Activated CD4-positive, alpha-beta T cell treated with anti-CD3 and anti-CD28 coated beads, Interleukin-2, Interleukin-4, amounts not matched to agents 100 ng/mL and 50 ng/mL, durations not matched to agents 16 hours and 8 hours (primary cell): ENCODE data around the gene TMEM14C.
A peak's percentile ranks its signal among the peaks of the same experiment; 100 is the strongest.

Experiments
- DNase-seq: peaks from one replicate; pipeline ENCODE4 v3.0.0-alpha.2; 2020; ENCODE audit warnings: low spot score

Gene TMEM14C

GRCh38 chr6:10722820-10723566 lies at the start of gene TMEM14C:
TMEM14C (plus strand) TSS chr6:10723070; CDS start chr6:10724614, 1,544 bp downstream.
- peak; percentile 91 for DNase-seq

GRCh38 chr6:10676403-10676802 lies 46.5 kb upstream of the TMEM14C start:
- DNase-seq: no peak

GRCh38 chr6:10678456-10678855 lies 44.4 kb upstream of the TMEM14C start:
- no peak for DNase-seq

- no peak for DNase-seq
These were observed 41.1 kb upstream of the TMEM14C start for GRCh38 chr6:10681795-10682194.

GRCh38 chr6:10682355-10682988 lies 40.4 kb upstream of the TMEM14C start:
- no peak for DNase-seq

GRCh38 chr6:10684618-10685017 lies 38.3 kb upstream of the TMEM14C start:
- no peak for DNase-seq

GRCh38 chr6:10685092-10685915 lies 37.6 kb upstream of the TMEM14C start:
- no peak for DNase-seq

- DNase-seq: no peak
These were observed 36.0 kb upstream of the TMEM14C start for GRCh38 chr6:10686901-10687300.

- no peak for DNase-seq
These were observed 35.3 kb upstream of the TMEM14C start for GRCh38 chr6:10687582-10687981.

- DNase-seq: no peak
These were observed 32.0 kb upstream of the TMEM14C start for GRCh38 chr6:10690651-10691445.

GRCh38 chr6:10692965-10693538 lies 29.8 kb upstream of the TMEM14C start:
- no peak for DNase-seq

- DNase-seq: peak; percentile 92
These were observed 28.4 kb upstream of the TMEM14C start, which contains the start of the genes C6orf52 and PAK1IP1 for GRCh38 chr6:10694302-10695085. C6orf52 (minus strand) TSS chr6:10694616; CDS start chr6:10687550, 7,066 bp downstream. PAK1IP1 (plus strand) TSS chr6:10694972; CDS start chr6:10694986, 14 bp downstream.

- no peak for DNase-seq
These were observed 27.7 kb upstream of the TMEM14C start for GRCh38 chr6:10695086-10695657.

GRCh38 chr6:10696655-10697054 lies 26.2 kb upstream of the TMEM14C start:
- no peak for DNase-seq

GRCh38 chr6:10713962-10714361 lies 8.9 kb upstream of the TMEM14C start:
- no peak for DNase-seq

- DNase-seq: peak; percentile 39
These were observed 3.4 kb upstream of the TMEM14C start for GRCh38 chr6:10719296-10719963.

GRCh38 chr6:10719964-10720264 lies 3.0 kb upstream of the TMEM14C start:
- DNase-seq: no peak

- peak; percentile 54 for DNase-seq
These were observed 2.5 kb upstream of the TMEM14C start for GRCh38 chr6:10720265-10720959.
